ENCODE data around the gene FBXO44. TPM values are rescaled to one million over a fixed set of nuclear protein-coding genes. Genes with fewer than 3 reads are reported as not detected.

Gene FBXO44, protein sequence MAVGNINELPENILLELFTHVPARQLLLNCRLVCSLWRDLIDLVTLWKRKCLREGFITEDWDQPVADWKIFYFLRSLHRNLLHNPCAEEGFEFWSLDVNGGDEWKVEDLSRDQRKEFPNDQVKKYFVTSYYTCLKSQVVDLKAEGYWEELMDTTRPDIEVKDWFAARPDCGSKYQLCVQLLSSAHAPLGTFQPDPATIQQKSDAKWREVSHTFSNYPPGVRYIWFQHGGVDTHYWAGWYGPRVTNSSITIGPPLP
- 11.6 and 12.1 TPM in 2 replicates for total RNA-seq

DNA sequence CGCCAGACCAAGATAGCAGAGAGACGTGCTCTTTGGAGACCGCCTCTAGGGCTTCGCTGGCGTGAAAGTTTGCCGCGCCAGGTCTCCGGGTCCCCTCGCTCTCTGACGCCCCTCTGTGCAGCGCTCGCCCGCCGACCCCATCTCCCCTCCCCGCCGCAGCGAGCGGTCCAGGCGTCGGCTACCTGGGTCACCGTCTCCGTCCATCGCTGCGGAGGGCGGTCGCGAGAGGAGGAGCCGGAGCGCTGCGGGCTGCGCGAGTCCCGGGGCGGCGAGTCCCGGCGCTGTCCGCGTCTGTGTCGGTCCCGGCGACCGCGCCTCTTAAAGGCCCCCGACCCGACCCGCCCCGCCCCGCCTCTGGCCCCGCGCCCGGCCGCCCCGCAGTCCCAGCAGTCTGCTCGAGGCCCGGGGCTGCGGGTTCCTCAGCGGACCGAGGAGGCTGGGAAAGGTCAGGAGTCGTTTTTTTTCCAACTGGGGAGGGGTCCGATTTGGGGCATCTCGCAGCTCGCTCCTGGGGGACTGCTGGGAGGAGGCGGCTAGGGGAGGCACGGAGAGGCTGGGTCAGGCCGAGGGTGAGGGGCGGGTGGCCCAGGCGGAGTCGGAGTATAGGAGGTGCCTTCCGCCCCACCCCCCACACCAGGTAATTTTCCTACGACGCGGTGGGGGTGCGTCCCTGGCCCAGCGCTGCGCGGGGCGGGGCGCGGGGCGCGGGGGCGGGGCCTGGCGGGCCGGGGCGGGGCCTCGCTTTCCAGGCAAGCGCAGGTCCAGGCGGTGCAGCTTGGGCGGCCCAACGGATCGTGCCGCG, at the start of gene FBXO44, which contains the start of gene FBXO2:
TSS of gene FBXO44 (plus strand) at position 741 of the 802 bp plus-strand sequence. CDS start 959 bp downstream, outside the sequence.
TSS of gene FBXO2 (minus strand) at position 293 of the 802 bp plus-strand sequence. CDS start at position 204, 89 bp downstream.

DNA sequence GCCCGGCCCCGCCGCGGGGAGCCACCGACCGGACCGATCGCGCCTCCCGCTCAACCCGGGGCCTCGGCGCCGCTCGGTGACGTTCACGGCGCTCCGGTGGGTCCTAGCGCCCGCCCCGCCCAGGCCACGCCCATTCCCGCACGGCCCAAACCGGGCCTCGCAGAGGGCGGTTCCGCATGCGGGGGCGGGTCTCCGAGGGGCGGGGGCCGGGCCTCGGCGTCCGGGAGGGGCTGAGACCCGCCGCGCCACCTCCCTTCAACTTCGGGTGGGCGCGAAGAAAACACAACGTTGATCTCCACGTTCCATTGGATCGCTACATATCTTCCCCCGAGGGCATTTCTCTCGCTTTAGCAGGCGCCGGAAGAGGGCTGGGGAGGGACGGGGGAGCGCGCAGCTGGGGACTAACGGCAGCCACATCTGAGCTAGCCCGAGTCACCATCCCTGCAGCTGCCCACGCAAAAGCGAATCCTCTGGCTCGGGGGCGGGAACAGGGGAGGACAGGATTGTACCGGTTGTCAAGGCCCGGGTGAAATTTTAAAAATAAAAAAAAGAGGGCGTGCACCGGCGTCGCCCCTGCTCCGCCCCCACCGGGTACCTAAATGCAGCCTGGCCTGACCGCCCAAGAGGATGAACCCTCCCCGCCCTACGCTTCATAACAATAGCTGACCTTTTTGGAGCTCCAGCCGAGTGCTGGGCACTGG, 26.5 kb downstream of the FBXO44 start, which contains the start of gene MAD2L2:
TSS of gene MAD2L2 (minus strand) at position 78 of the 701 bp plus-strand sequence. CDS start 547 bp downstream, outside the sequence.

DNA sequence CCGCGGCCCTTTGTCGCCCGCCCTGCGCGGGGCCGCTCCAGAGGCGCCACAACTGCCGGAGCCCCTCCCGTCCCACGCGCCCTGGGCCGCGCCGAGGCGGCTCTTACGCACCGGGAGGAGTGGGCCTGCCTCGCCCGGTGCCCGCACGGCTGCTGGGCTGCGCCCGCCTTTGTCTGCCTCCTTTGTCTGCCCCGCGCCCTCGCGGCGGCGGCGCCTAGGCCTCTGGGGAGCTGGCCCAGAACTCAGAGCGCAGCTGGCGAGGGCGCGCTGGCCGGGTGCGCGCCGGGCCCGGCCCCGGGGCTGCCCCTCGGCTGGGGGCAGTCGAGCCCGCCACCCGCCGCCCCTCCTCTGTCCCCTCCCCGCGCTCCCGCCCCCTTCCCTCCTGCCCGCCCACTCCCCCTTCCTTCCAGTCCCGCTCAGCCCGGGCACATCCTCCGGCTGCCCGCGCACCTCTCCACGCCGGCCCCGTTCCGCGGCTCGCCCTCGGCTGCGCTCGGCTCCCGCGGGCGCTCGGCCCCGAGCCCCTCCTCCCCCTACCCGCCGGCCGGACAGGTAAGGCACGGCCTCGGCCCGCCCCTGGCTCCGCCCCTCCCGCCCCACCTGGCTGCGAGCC, 36.7 kb downstream of the FBXO44 start, which contains the start of gene DRAXIN:
TSS of gene DRAXIN (plus strand) at position 409 of the 613 bp plus-strand sequence. CDS start 14,549 bp downstream, outside the sequence.

Other genes with a start within 250 kb of the FBXO44 start
- gene DISP3, start 175.7 kb upstream of the FBXO44 start, total RNA-seq = under 0.01 TPM in 1 of 2 replicates, not detected in the other
- 0.47 and 2.0 TPM in 2 replicates for gene FBXO2, start 448 bp upstream of the FBXO44 start, total RNA-seq
- 3.9 and 6.2 TPM in 2 replicates for gene FBXO6, start 9.3 kb downstream of the FBXO44 start, total RNA-seq
- gene MAD2L2, start 26.3 kb downstream of the FBXO44 start, total RNA-seq = 31.4 and 34.9 TPM in 2 replicates
- gene DRAXIN, start 36.8 kb downstream of the FBXO44 start, total RNA-seq = under 0.01 TPM in 1 of 2 replicates, not detected in the other
- 46.9 and 59.1 TPM in 2 replicates for gene AGTRAP, start 81.3 kb downstream of the FBXO44 start, total RNA-seq
- gene C1orf167, start 107.3 kb downstream of the FBXO44 start, total RNA-seq = 0.93 TPM in 1 of 2 replicates, not detected in the other
- gene MTHFR, start 151.1 kb downstream of the FBXO44 start, total RNA-seq = 19.0 and 20.1 TPM in 2 replicates
- 9.6 and 17.8 TPM in 2 replicates for gene CLCN6, start 151.3 kb downstream of the FBXO44 start, total RNA-seq
- gene NPPA, start 192.9 kb downstream of the FBXO44 start, total RNA-seq = not detected in 2 replicates
- not detected in 2 replicates for gene NPPB, start 204.1 kb downstream of the FBXO44 start, total RNA-seq

Measured in pericardium fibroblast (primary cell).